ENCODE results near the gene DOC2B. TPM values are rescaled to one million over a fixed set of nuclear protein-coding genes. Genes with fewer than 3 reads are reported as not detected.
"Not testable (repeated sequence)": the region's sequence is repeated elsewhere in the genome, so short reads cannot be mapped to it uniquely, and the experiment has no call there.

DOC2B gene
- total RNA-seq, 4 donors from 2014 or later, result 4.4 to 11.5 (median 10.6) TPM

GRCh38 chr17:223723-224471 is 42.4 kb upstream of the DOC2B start:
- Histone ChIP-seq H3K4me1 (no peaks in the 10 kb centered on the region), H3K4me3 (no peak overlapping the region), H3K27ac (no peak overlapping the region), H3K36me3 (no peaks in the 10 kb centered on the region), H3K9me3 (no peaks in the 10 kb centered on the region), H3K27me3 (peaks cover 6% of the 10 kb centered on the region)
- TF ChIP-seq POLR2AphosphoS5 (IDR thresholded peaks at IDR 0.05) (no peak), CTCF (IDR thresholded peaks at IDR 0.05) (no peak), EP300 (IDR thresholded peaks at IDR 0.05) (no peak), POLR2A (IDR thresholded peaks at IDR 0.05) (no peak)
- no peak for ATAC-seq
- WGBS, 2 donors (ENCODE audit: low coverage in 1 of 2), result 77 to 91% methylated on average over 5 to 6 of the region's 12 CpGs

GRCh38 chr17:222172-222571 is 40.7 kb upstream of the DOC2B start:
- H3K4me1 ChIP-seq, result no peaks in the 10 kb centered on the region
- no peak for ATAC-seq
- 47 to 75% methylated on average over 3 to 6 of the region's 8 CpGs for WGBS, 2 donors (ENCODE audit: low coverage in 1 of 2)
- H3K4me3 ChIP-seq, result no peak overlapping the region
- no peaks in the 10 kb centered on the region for H3K36me3 ChIP-seq
- H3K27me3 ChIP-seq, result no peaks in the 10 kb centered on the region
- H3K9me3 ChIP-seq, result no peaks in the 10 kb centered on the region
- H3K27ac ChIP-seq, result no peak overlapping the region
- TF ChIP-seq EP300 (IDR thresholded peaks at IDR 0.05) (no peak), CTCF (IDR thresholded peaks at IDR 0.05) (no peak), POLR2A (IDR thresholded peaks at IDR 0.05) (no peak), POLR2AphosphoS5 (IDR thresholded peaks at IDR 0.05) (no peak)

- no peak overlapping the region for H3K4me3 ChIP-seq
- no peak for TF ChIP-seq POLR2A (IDR thresholded peaks at IDR 0.05)
- TF ChIP-seq CTCF (IDR thresholded peaks at IDR 0.05), result no peak
- TF ChIP-seq EP300 (IDR thresholded peaks at IDR 0.05), result no peak
- TF ChIP-seq POLR2AphosphoS5 (IDR thresholded peaks at IDR 0.05), result no peak
- H3K4me1 ChIP-seq, result no peaks in the 10 kb centered on the region
- 100% methylated on average over 1 of the region's 10 CpGs; no CpG with 5 or more reads in 1 of the 2 donors for WGBS, 2 donors (ENCODE audit: low coverage in 1 of 2)
- no peak overlapping the region for H3K27ac ChIP-seq
- no peaks in the 10 kb centered on the region for H3K9me3 ChIP-seq
- no peak for ATAC-seq
- no peaks in the 10 kb centered on the region for H3K36me3 ChIP-seq
- H3K27me3 ChIP-seq, result no peaks in the 10 kb centered on the region
Measured at GRCh38 chr17:219696-220095, 38.2 kb upstream of the DOC2B start.

- Histone ChIP-seq H3K4me3 (no peak overlapping the region), H3K27ac (no peak overlapping the region), H3K9me3 (no peaks in the 10 kb centered on the region), H3K27me3 (no peaks in the 10 kb centered on the region), H3K4me1 (no peaks in the 10 kb centered on the region), H3K36me3 (no peaks in the 10 kb centered on the region)
- 60 to 62% methylated on average over 1 to 2 of the region's 8 CpGs for WGBS, 2 donors (ENCODE audit: low coverage in 1 of 2)
- no peak for TF ChIP-seq EP300 (IDR thresholded peaks at IDR 0.05)
- TF ChIP-seq POLR2AphosphoS5 (IDR thresholded peaks at IDR 0.05), result no peak
- no peak for TF ChIP-seq CTCF (IDR thresholded peaks at IDR 0.05)
- no peak for TF ChIP-seq POLR2A (IDR thresholded peaks at IDR 0.05)
- ATAC-seq, result no peak
Measured at GRCh38 chr17:218432-219110, 37.1 kb upstream of the DOC2B start.

GRCh38 chr17:216625-217024 is 35.2 kb upstream of the DOC2B start:
- ATAC-seq, result no peak
- H3K4me3 ChIP-seq, result no peak overlapping the region
- 50% methylated on average over 2 of the region's 2 CpGs for WGBS, 2 donors (ENCODE audit: low coverage in 1 of 2)
- no peak for TF ChIP-seq CTCF (IDR thresholded peaks at IDR 0.05)
- no peak for TF ChIP-seq EP300 (IDR thresholded peaks at IDR 0.05)
- TF ChIP-seq POLR2AphosphoS5 (IDR thresholded peaks at IDR 0.05), result no peak
- no peak for TF ChIP-seq POLR2A (IDR thresholded peaks at IDR 0.05)
- peak overlapping the region in 1 of 4 donors; percentile 25 for H3K27ac ChIP-seq
- no peaks in the 10 kb centered on the region for H3K4me1 ChIP-seq
- H3K27me3 ChIP-seq, result no peaks in the 10 kb centered on the region
- H3K36me3 ChIP-seq, result no peaks in the 10 kb centered on the region
- H3K9me3 ChIP-seq, result no peaks in the 10 kb centered on the region

- not testable (repeated sequence) for H3K4me3 ChIP-seq, H3K27me3 ChIP-seq, ATAC-seq, H3K36me3 ChIP-seq, H3K9me3 ChIP-seq, H3K4me1 ChIP-seq
- 100% methylated on average over 1 of the region's 29 CpGs; no CpG with 5 or more reads in 1 of the 2 donors for WGBS, 2 donors (ENCODE audit: low coverage in 1 of 2)
- peak overlapping the region in 2 of 4 donors; percentile 10 to 66 for H3K27ac ChIP-seq
Measured at GRCh38 chr17:215563-216478, 34.4 kb upstream of the DOC2B start.

Data from gastroesophageal sphincter (tissue), 4 donors.